Left lung (tissue), 10 donors: ENCODE measurements around the gene SGF29. TPM values are rescaled to one million over a fixed set of nuclear protein-coding genes. Genes with fewer than 3 reads are reported as not detected.

Experiments used
- ATAC-seq: fragments of 200-7000 bp; cut with Tn5 transposase; one replicate; pipeline ENCODE4 v1.9.1; 2020; ENCODE audit warnings: moderate library complexity
- DNase-seq, 4 donors: peaks; one replicate each; pipeline ENCODE4 v3.0.0-alpha.2; 2013 to 2020
- H3K27ac ChIP-seq, 2 donors: fragments of 200-600 bp; sonication (generic) in 1 of 2; one replicate each; pipeline versions ENCODE4 v1.5.0 to v1.8.0; 2020 to 2021
- H3K27me3 ChIP-seq, 2 donors: fragments of 200-600 bp; sonication (generic) in 1 of 2; one replicate each; pipeline versions ENCODE4 v1.5.0 to v1.8.0; 2020 to 2021
- H3K36me3 ChIP-seq, 2 donors: fragments of 200-600 bp; sonication (generic) in 1 of 2; one replicate each; pipeline versions ENCODE4 v1.5.0 to v1.8.0; 2020 to 2021
- H3K4me1 ChIP-seq, 2 donors: fragments of 200-600 bp; one replicate each; pipeline ENCODE4 v1.8.0; 2021
- H3K4me3 ChIP-seq, 2 donors: fragments of 200-600 bp; sonication (generic) in 1 of 2; one replicate each; pipeline versions ENCODE4 v1.5.0 to v1.8.0; 2020 to 2021; ENCODE audit warnings: mild to moderate bottlenecking in 1 of 2
- H3K9me3 ChIP-seq, 2 donors: fragments of 200-600 bp; sonication (generic) in 1 of 2; one replicate each; pipeline versions ENCODE4 v1.5.0 to v1.8.0; 2020 to 2021
- CTCF ChIP-seq, 2 donors: fragments of 200-600 bp; sonication (generic) in 1 of 2; IDR thresholded peaks; one replicate each; pipeline versions ENCODE4 v1.5.0 to v1.8.0; 2021; ENCODE audit warnings: antibody characterized with exemption in 2 of 2
- intact Hi-C, 2 donors: fragments of 100-400 bp; cut with DNase I; formaldehyde crosslinking; loops; one replicate each; pipeline versions ENCODE4 v1.11.2 to v1.14.2; 2022
- polyA plus RNA-seq, 6 donors: library from polyadenylated mRNA; unstranded; fragments of 120-200 nt; gene quantifications; one replicate each; pipeline ENCODE4 v1.2.1, GENCODE V29; 2013; ENCODE audit not compliant: insufficient read length in 6 of 6
- total RNA-seq, 2 donors: library from RNA; stranded (reverse); fragmentation: NEBNext Ultra II Directional; extraction: Animal tissue kit (Norgen Biotek cat#: 25700); gene quantifications; one replicate each; pipeline ENCODE4 v1.2.1, GENCODE V29; 2021
- donor health status: DM: no; HTN: yes; CAD: no.
- donor health status: DM: no; HTN: no; CAD: no.

The SGF29 gene
- total and polyA plus RNA-seq, 8 donors, result 12.1 to 29.8 (median 21.8) TPM

GRCh38 chr16:28527985-28528384 lies 25.7 kb upstream of the SGF29 start:
- Histone ChIP-seq H3K27ac (no peak overlapping the region), H3K4me1 (peaks cover 10 to 22% of the 10 kb centered on the region in 2 donors), H3K4me3 (no peak overlapping the region), H3K9me3 (no peaks in the 10 kb centered on the region), H3K36me3 (no peaks in the 10 kb centered on the region), H3K27me3 (no peaks in the 10 kb centered on the region)
- intact Hi-C loops, result no loop called here
- DNase-seq (no peak), ATAC-seq (no peak)
- no peak for TF ChIP-seq CTCF (IDR thresholded peaks at IDR 0.05)

- H3K27ac ChIP-seq, result no peak overlapping the region
- H3K4me1 ChIP-seq, result peaks cover 10 to 27% of the 10 kb centered on the region in 2 donors
- H3K36me3 ChIP-seq, result no peaks in the 10 kb centered on the region
- no peaks in the 10 kb centered on the region for H3K9me3 ChIP-seq
- no peak for ATAC-seq
- no peak overlapping the region for H3K4me3 ChIP-seq
- no peak for TF ChIP-seq CTCF (IDR thresholded peaks at IDR 0.05)
- intact Hi-C loops, result no loop called here
- no peak for DNase-seq
- no peaks in the 10 kb centered on the region for H3K27me3 ChIP-seq
Observed at GRCh38 chr16:28528463-28528867, 25.3 kb upstream of the SGF29 start.

- H3K27me3 ChIP-seq, result no peaks in the 10 kb centered on the region
- no peak overlapping the region for H3K4me3 ChIP-seq
- peaks cover 10 to 29% of the 10 kb centered on the region in 2 donors for H3K4me1 ChIP-seq
- intact Hi-C loops, result no loop called here
- DNase-seq (no peak), ATAC-seq (no peak)
- H3K36me3 ChIP-seq, result peaks cover 0 to 2% of the 10 kb centered on the region in 2 donors
- H3K9me3 ChIP-seq, result no peaks in the 10 kb centered on the region
- H3K27ac ChIP-seq, result no peak overlapping the region
- no peak for TF ChIP-seq CTCF (IDR thresholded peaks at IDR 0.05)
Observed at GRCh38 chr16:28529124-28529523, 24.6 kb upstream of the SGF29 start.

- H3K4me1 ChIP-seq, result peaks cover 18 to 52% of the 10 kb centered on the region in 2 donors
- H3K9me3 ChIP-seq, result no peaks in the 10 kb centered on the region
- H3K27ac ChIP-seq, result peak overlapping the region; percentile 65 to 83
- H3K27me3 ChIP-seq, result no peaks in the 10 kb centered on the region
- no peak for TF ChIP-seq CTCF (IDR thresholded peaks at IDR 0.05)
- no peak overlapping the region for H3K4me3 ChIP-seq
- ATAC-seq (peak; percentile 98), DNase-seq (peak in 3 of 4 donors; percentile 21 to 91 (median 87))
- H3K36me3 ChIP-seq, result peaks cover 0 to 5% of the 10 kb centered on the region in 2 donors
- intact Hi-C loops, result no loop called here
Observed at GRCh38 chr16:28531777-28532744, 21.7 kb upstream of the SGF29 start.

GRCh38 chr16:28532940-28533647 lies 20.6 kb upstream of the SGF29 start:
- peaks cover 20 to 54% of the 10 kb centered on the region in 2 donors for H3K4me1 ChIP-seq
- TF ChIP-seq CTCF (IDR thresholded peaks at IDR 0.05), result no peak
- peak overlapping the region; percentile 65 to 83 for H3K27ac ChIP-seq
- ATAC-seq, result no peak
- H3K36me3 ChIP-seq, result peaks cover 0 to 5% of the 10 kb centered on the region in 2 donors
- H3K9me3 ChIP-seq, result no peaks in the 10 kb centered on the region
- no peak overlapping the region for H3K4me3 ChIP-seq
- intact Hi-C loops, result no loop called here
- DNase-seq, result no peak
- no peaks in the 10 kb centered on the region for H3K27me3 ChIP-seq
